Measurements from ENCODE around the gene IMMP2L. TPM values are rescaled to one million over a fixed set of nuclear protein-coding genes. Genes with fewer than 3 reads are reported as not detected.

IMMP2L gene
- total RNA-seq, 1 donor from 2014 or later = 21.5 TPM

DNA sequence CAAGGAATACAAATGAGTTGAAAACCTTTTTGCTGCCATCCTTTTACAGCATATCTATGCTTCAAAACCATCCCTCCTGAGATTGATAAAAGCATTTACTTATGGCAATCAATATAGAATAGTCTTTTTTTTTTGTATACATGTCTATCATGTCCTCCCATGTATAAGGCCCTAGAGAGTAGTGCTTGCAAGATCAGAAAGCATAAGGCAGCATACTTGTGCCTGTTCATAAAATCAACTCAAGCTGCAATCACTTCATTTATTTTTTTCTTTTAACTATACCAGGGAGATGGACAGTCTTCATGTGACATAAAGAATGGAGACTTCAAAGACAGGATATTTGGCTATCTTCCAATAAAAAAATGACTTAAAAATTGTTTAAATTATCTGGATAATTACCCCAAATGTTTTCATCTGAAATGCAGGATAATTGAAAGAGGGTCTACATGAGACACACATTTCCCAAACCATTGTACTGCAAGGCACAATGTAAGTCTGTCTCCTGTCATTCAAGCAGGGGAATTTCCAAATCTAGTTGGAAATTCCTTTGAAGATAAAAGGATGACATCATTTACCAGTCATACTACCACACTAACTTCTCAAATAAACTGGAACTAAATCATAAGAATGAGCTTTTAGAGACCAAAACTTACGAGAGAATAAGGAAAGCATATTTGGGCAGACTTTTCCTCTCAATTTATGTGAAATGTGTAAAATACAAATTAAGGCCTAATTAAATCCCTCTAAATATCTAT is 448.9 kb downstream of the IMMP2L start:
- H3K9me3 ChIP-seq (ENCODE audit: low read depth) = no peaks in the 10 kb centered on the region
- H3K36me3 Mint-ChIP-seq = peaks cover 1% of the 10 kb centered on the region
- no peaks in the 10 kb centered on the region for H3K27me3 ChIP-seq
- H3K27ac Mint-ChIP-seq = no peak overlapping the region
- H3K36me3 ChIP-seq = no peaks in the 10 kb centered on the region
- H3K79me2 ChIP-seq (ENCODE audit: low read depth) = no peaks in the 10 kb centered on the region
- H3K9me3 Mint-ChIP-seq = no peaks in the 10 kb centered on the region
- H3F3A ChIP-seq (ENCODE audit: low read depth) = no peaks in the 10 kb centered on the region
- H3K27me3 Mint-ChIP-seq (ENCODE audit: insufficient read depth, low read depth) = no peaks in the 10 kb centered on the region
- H3K4me1 Mint-ChIP-seq = peaks cover 2% of the 10 kb centered on the region
- H3K27ac ChIP-seq = no peak overlapping the region
- H2AFZ ChIP-seq (replicated peaks) = no peak overlapping the region
- H3K4me3 Mint-ChIP-seq = no peak overlapping the region
- DNase-seq (ENCODE audit: low spot score) = no peak
- H3K4me3 ChIP-seq = no peak overlapping the region
- H4K20me1 ChIP-seq (ENCODE audit: low read depth) = no peaks in the 10 kb centered on the region
- H3K4me2 ChIP-seq = no peak overlapping the region
- H3K4me1 ChIP-seq = no peaks in the 10 kb centered on the region
- TF ChIP-seq, protein P1, sequence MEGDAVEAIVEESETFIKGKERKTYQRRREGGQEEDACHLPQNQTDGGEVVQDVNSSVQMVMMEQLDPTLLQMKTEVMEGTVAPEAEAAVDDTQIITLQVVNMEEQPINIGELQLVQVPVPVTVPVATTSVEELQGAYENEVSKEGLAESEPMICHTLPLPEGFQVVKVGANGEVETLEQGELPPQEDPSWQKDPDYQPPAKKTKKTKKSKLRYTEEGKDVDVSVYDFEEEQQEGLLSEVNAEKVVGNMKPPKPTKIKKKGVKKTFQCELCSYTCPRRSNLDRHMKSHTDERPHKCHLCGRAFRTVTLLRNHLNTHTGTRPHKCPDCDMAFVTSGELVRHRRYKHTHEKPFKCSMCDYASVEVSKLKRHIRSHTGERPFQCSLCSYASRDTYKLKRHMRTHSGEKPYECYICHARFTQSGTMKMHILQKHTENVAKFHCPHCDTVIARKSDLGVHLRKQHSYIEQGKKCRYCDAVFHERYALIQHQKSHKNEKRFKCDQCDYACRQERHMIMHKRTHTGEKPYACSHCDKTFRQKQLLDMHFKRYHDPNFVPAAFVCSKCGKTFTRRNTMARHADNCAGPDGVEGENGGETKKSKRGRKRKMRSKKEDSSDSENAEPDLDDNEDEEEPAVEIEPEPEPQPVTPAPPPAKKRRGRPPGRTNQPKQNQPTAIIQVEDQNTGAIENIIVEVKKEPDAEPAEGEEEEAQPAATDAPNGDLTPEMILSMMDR (IDR thresholded peaks at IDR 0.05) = no peak
- no peak for TF ChIP-seq EZH2phosphoT487 (IDR thresholded peaks at IDR 0.05)
- TF ChIP-seq EZH2 (IDR thresholded peaks at IDR 0.05) = no peak
- H3K9ac ChIP-seq = no peak overlapping the region

DNA sequence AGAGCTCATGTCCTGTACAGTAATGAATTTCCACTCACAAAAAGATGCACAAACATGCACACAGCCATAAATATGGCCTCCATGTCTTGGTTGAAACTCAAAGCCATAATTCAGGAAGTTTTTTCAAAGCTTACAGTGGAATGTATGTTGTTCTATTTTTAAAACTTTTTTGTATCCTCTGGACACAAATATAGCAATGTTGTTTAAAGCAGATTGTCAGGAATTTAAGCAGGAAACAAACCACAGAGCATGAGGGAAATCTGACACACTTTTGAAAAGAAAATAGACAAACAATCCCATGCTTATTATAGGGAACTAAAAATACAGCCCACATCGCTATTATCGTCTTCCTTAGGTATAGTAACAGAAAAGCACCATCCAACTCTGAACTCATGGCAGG is 449.9 kb downstream of the IMMP2L start:
- Histone ChIP-seq H3K79me2 (ENCODE audit: low read depth) (no peaks in the 10 kb centered on the region), H3F3A (ENCODE audit: low read depth) (no peaks in the 10 kb centered on the region), H2AFZ (replicated peaks) (no peak overlapping the region), H3K27ac (no peak overlapping the region), H3K4me3 (no peak overlapping the region), H3K27me3 (no peaks in the 10 kb centered on the region), H3K9ac (no peak overlapping the region), H4K20me1 (ENCODE audit: low read depth) (no peaks in the 10 kb centered on the region), H3K4me1 (no peaks in the 10 kb centered on the region), H3K9me3 (ENCODE audit: low read depth) (no peaks in the 10 kb centered on the region), H3K4me2 (no peak overlapping the region), H3K36me3 (no peaks in the 10 kb centered on the region)
- peaks cover 1% of the 10 kb centered on the region for H3K36me3 Mint-ChIP-seq
- DNase-seq (ENCODE audit: low spot score) = no peak
- peaks cover 2% of the 10 kb centered on the region for H3K4me1 Mint-ChIP-seq
- no peak overlapping the region for H3K27ac Mint-ChIP-seq
- H3K4me3 Mint-ChIP-seq = no peak overlapping the region
- no peaks in the 10 kb centered on the region for H3K27me3 Mint-ChIP-seq (ENCODE audit: insufficient read depth, low read depth)
- no peaks in the 10 kb centered on the region for H3K9me3 Mint-ChIP-seq
- TF ChIP-seq EZH2phosphoT487 (IDR thresholded peaks at IDR 0.05) (no peak), EZH2 (IDR thresholded peaks at IDR 0.05) (no peak)
- TF ChIP-seq, protein P1 (IDR thresholded peaks at IDR 0.05) = no peak

DNA sequence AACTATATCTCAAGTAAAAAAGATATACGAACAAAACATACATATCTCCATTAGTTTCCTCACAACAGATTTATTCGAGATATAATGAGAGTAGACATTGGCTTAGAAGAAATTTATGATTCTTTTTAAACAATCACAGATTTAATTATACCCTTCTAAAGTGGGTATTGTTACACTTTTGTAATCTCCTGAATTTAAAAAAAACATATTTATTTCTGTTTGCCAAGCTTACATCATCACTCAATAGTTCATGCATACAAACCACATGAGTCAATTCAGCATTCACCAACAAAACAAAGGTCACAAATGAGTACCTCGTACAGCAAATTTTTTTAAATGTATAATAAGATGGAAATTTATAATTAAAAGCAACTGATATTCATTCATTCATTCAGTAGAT is 453.8 kb downstream of the IMMP2L start:
- no peaks in the 10 kb centered on the region for H3K27me3 ChIP-seq
- H3K27ac Mint-ChIP-seq = no peak overlapping the region
- H3K9me3 Mint-ChIP-seq = no peaks in the 10 kb centered on the region
- H3K36me3 ChIP-seq = no peaks in the 10 kb centered on the region
- H2AFZ ChIP-seq (replicated peaks) = no peak overlapping the region
- no peaks in the 10 kb centered on the region for H3K4me1 ChIP-seq
- H3F3A ChIP-seq (ENCODE audit: low read depth) = no peaks in the 10 kb centered on the region
- no peaks in the 10 kb centered on the region for H4K20me1 ChIP-seq (ENCODE audit: low read depth)
- no peaks in the 10 kb centered on the region for H3K9me3 ChIP-seq (ENCODE audit: low read depth)
- H3K4me2 ChIP-seq = no peak overlapping the region
- H3K36me3 Mint-ChIP-seq = peaks cover 1% of the 10 kb centered on the region
- H3K27ac ChIP-seq = no peak overlapping the region
- TF ChIP-seq EZH2 (IDR thresholded peaks at IDR 0.05) = no peak
- TF ChIP-seq EZH2phosphoT487 (IDR thresholded peaks at IDR 0.05) = no peak
- TF ChIP-seq, protein P1 (IDR thresholded peaks at IDR 0.05) = no peak
- no peaks in the 10 kb centered on the region for H3K79me2 ChIP-seq (ENCODE audit: low read depth)
- no peaks in the 10 kb centered on the region for H3K27me3 Mint-ChIP-seq (ENCODE audit: insufficient read depth, low read depth)
- no peak overlapping the region for H3K4me3 Mint-ChIP-seq
- H3K4me3 ChIP-seq = no peak overlapping the region
- DNase-seq (ENCODE audit: low spot score) = no peak
- H3K9ac ChIP-seq = no peak overlapping the region
- peaks cover 11% of the 10 kb centered on the region for H3K4me1 Mint-ChIP-seq
